Activated CD8-positive, alpha-beta T cell treated with anti-CD3 and anti-CD28 coated beads, Interleukin-2, amount 10 ng/mL, durations not matched to agents 7 days and 5 days (primary cell): ENCODE data around the gene TTC34. TPM values are rescaled to one million over a fixed set of nuclear protein-coding genes. Genes with fewer than 3 reads are reported as not detected.

Experiments used
- ATAC-seq: fragments of 150-1000 bp; cut with Tn5 transposase; one replicate; pipeline ENCODE4 v1.10.0; 2021; ENCODE audit warnings: moderate library complexity
- CTCF ChIA-PET: fragments of 350-600 bp; sonication (Branson Sonifier 250); formaldehyde crosslinking; loops from one replicate; lab custom pipeline; 2021; ENCODE audit warnings: antibody characterized with exemption; lab: Charles Lee
- POLR2A ChIA-PET: fragments of 350-600 bp; sonication (Branson Sonifier 250); formaldehyde crosslinking; loops from one replicate; lab custom pipeline; 2021; ENCODE audit warnings: antibody characterized with exemption; lab: Charles Lee
- DNase-seq: peaks from one replicate; pipeline ENCODE4 v3.0.0-alpha.2; 2020
- H3K27ac Mint-ChIP-seq: one replicate; pipeline ENCODE4 v1.8.0; 2021; ENCODE audit warnings: mild to moderate bottlenecking, mixed read lengths
- H3K27me3 Mint-ChIP-seq: one replicate; pipeline ENCODE4 v1.8.0; 2021; ENCODE audit warnings: low read depth, mixed read lengths
- H3K36me3 Mint-ChIP-seq: one replicate; pipeline ENCODE4 v1.8.0; 2021; ENCODE audit warnings: low read depth, mixed read lengths
- H3K4me1 Mint-ChIP-seq: one replicate; pipeline ENCODE4 v1.8.0; 2021; ENCODE audit warnings: low read depth, mixed read lengths
- H3K4me3 Mint-ChIP-seq: one replicate; pipeline ENCODE4 v1.8.0; 2021; ENCODE audit warnings: mild to moderate bottlenecking, mixed read lengths
- H3K9me3 Mint-ChIP-seq: one replicate; pipeline ENCODE4 v1.8.0; 2022; ENCODE audit warnings: mixed read lengths; ENCODE audit not compliant: insufficient read depth
- total RNA-seq, 2 experiments: library from RNA; stranded (reverse); gene quantifications; one replicate each; pipeline ENCODE4 v1.2.3, GENCODE V29; 2021

TTC34 gene
- total RNA-seq, 2 experiments from 2014 or later = 0.82 to 0.86 TPM

GRCh38 chr1:2834741-2835564 is 33.5 kb upstream of the TTC34 start:
- ChIA-PET CTCF (no interaction called here), POLR2A (no interaction called here)
- Mint-ChIP-seq H3K27me3 (no peaks in the 10 kb centered on the region), H3K9me3 (no peaks in the 10 kb centered on the region), H3K27ac (no peak overlapping the region), H3K4me3 (no peak overlapping the region), H3K4me1 (peaks cover 6% of the 10 kb centered on the region), H3K36me3 (no peaks in the 10 kb centered on the region)
- DNase-seq (no peak), ATAC-seq (no peak)

- ATAC-seq (no peak), DNase-seq (no peak)
- no peaks in the 10 kb centered on the region for H3K27me3 Mint-ChIP-seq
- CTCF ChIA-PET = no interaction called here
- H3K9me3 Mint-ChIP-seq = no peaks in the 10 kb centered on the region
- POLR2A ChIA-PET = no interaction called here
- no peak overlapping the region for H3K27ac Mint-ChIP-seq
- H3K36me3 Mint-ChIP-seq = no peaks in the 10 kb centered on the region
- no peak overlapping the region for H3K4me3 Mint-ChIP-seq
- H3K4me1 Mint-ChIP-seq = no peaks in the 10 kb centered on the region
Observed at GRCh38 chr1:2834146-2834475, 32.6 kb upstream of the TTC34 start.

- no peak for ATAC-seq
- Mint-ChIP-seq H3K9me3 (no peaks in the 10 kb centered on the region), H3K27ac (no peak overlapping the region), H3K4me1 (no peaks in the 10 kb centered on the region), H3K4me3 (no peak overlapping the region), H3K36me3 (no peaks in the 10 kb centered on the region), H3K27me3 (no peaks in the 10 kb centered on the region)
- no peak for DNase-seq
- CTCF ChIA-PET = no interaction called here
- POLR2A ChIA-PET = no interaction called here
Observed at GRCh38 chr1:2833454-2834145, 32.1 kb upstream of the TTC34 start.

- DNase-seq (no peak), ATAC-seq (no peak)
- ChIA-PET CTCF (no interaction called here), POLR2A (no interaction called here)
- Mint-ChIP-seq H3K9me3 (no peaks in the 10 kb centered on the region), H3K4me3 (no peak overlapping the region), H3K27me3 (no peaks in the 10 kb centered on the region), H3K36me3 (no peaks in the 10 kb centered on the region), H3K4me1 (no peaks in the 10 kb centered on the region), H3K27ac (no peak overlapping the region)
Observed at GRCh38 chr1:2832506-2833453, 31.3 kb upstream of the TTC34 start.

GRCh38 chr1:2831596-2832212 is 30.2 kb upstream of the TTC34 start:
- Mint-ChIP-seq H3K27ac (no peak overlapping the region), H3K36me3 (no peaks in the 10 kb centered on the region), H3K4me1 (no peaks in the 10 kb centered on the region), H3K9me3 (no peaks in the 10 kb centered on the region), H3K27me3 (no peaks in the 10 kb centered on the region), H3K4me3 (no peak overlapping the region)
- POLR2A ChIA-PET = no interaction called here
- CTCF ChIA-PET = no interaction called here
- ATAC-seq (no peak), DNase-seq (no peak)

DNA sequence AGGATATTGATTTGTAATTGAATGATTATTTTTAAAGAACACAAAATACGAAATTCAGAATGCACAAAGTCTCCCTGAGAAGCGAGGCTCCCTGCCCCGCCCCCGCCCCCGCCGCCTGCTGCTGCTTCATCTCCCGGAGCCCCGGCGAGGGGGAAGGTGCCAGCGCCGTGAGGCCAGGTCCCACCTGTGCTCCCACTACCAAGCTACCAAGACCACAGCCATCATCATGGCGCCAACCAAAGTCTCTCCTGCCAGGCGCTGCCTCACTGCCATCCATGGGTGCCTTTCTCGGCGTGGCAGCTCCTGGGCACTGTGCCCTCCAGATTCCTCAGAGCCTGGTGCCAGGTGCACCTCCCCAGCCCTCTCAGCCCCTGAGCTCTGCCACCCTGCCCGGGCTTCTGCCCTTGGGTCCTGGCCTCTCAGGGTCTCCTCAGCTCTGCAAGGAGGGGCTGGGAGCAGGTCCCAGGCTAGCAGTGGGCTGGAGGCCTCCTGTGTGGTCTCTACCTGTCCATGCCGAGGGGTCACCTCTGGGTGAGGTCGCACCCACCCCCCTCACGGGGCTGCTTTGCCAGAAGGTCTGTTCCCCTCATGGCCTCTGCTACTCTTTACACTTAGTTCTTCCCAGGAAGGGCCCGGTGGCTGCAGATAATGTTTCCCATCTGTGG is 29.4 kb upstream of the TTC34 start:
- Mint-ChIP-seq H3K4me1 (no peaks in the 10 kb centered on the region), H3K27ac (no peak overlapping the region), H3K27me3 (no peaks in the 10 kb centered on the region), H3K9me3 (no peaks in the 10 kb centered on the region), H3K36me3 (no peaks in the 10 kb centered on the region), H3K4me3 (no peak overlapping the region)
- no peak for DNase-seq
- ChIA-PET POLR2A (no interaction called here), CTCF (no interaction called here)
- no peak for ATAC-seq

DNA sequence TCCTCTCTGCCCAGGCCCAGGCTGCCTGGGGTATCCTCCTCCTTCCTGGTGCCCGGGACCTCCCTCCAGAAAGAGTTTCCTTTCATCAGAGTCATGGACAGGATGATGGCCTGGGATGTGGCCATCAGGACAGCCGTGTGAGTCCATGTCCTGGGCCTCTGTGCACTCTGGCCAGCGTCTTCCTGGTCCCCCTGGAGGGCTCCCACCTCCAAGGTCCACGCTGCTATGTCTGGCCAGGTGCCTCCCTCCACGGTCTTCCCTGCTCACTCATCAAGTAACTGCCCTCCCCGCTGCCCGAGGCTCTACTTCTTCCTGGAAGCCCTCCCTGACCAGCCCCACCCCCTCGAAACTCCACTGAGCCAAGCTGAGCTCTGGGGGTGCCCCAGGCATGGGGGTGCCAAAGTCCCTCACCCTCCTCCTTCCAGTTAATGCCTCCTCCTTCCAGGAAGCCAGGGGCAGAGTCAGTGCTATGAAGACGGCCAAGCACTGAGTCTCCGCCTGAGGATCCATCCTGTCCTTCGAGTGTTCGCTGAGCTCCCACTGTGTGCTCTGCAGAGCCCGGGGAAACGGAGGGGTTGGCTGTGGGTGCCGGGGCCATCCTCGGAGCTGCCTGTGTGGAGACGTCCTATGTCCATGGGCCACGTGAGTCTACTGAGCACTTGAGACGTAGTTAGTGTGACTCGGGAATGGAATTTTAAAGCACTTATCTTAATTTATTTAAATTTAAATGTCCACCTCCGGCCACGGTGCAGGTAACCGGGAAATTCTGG is 28.5 kb upstream of the TTC34 start:
- ATAC-seq = no peak
- Mint-ChIP-seq H3K4me3 (no peak overlapping the region), H3K36me3 (no peaks in the 10 kb centered on the region), H3K9me3 (no peaks in the 10 kb centered on the region), H3K4me1 (no peaks in the 10 kb centered on the region), H3K27ac (no peak overlapping the region), H3K27me3 (no peaks in the 10 kb centered on the region)
- CTCF ChIA-PET = no interaction called here
- DNase-seq = no peak
- POLR2A ChIA-PET = no interaction called here

DNA sequence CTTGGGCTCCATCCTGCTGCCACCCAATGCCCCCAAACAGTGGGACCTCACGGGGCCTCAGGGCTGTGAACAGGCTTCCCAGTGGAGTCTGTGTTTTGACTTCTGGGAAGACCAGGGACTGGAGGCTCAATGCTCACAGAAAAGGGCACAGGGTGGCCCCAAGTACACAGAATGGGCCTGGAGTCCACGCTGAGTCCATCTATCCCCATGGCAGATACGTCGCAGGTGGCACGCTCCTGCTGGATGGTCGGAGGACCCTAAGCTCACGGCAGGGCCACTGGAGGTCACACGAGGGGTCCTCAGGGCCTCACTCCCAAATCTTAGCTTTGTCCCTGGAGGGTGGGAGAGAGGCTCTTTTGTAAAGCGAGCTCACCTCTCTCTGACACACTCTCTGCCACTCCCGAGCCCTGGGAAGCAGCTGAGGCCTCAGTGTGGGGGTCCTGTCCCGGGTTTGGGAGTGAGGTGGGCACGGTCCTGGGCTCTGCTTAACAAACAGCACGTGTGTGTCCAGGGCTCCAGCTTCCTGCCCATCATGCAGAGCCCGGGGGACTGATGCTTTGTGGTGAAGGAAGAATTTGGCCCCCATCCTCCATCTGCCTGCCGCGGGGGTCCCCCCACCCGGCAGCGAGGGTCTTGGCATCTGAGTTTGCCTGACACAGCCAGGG is 27.2 kb upstream of the TTC34 start:
- CTCF ChIA-PET = no interaction called here
- H3K27ac Mint-ChIP-seq = no peak overlapping the region
- H3K4me3 Mint-ChIP-seq = no peak overlapping the region
- DNase-seq (no peak), ATAC-seq (no peak)
- POLR2A ChIA-PET = no interaction called here
- no peaks in the 10 kb centered on the region for H3K4me1 Mint-ChIP-seq
- H3K9me3 Mint-ChIP-seq = no peaks in the 10 kb centered on the region
- H3K27me3 Mint-ChIP-seq = no peaks in the 10 kb centered on the region
- no peaks in the 10 kb centered on the region for H3K36me3 Mint-ChIP-seq

GRCh38 chr1:2826736-2827292 is 25.3 kb upstream of the TTC34 start:
- ChIA-PET CTCF (no interaction called here), POLR2A (no interaction called here)
- ATAC-seq = no peak
- no peak for DNase-seq
- Mint-ChIP-seq H3K27me3 (no peaks in the 10 kb centered on the region), H3K27ac (no peak overlapping the region), H3K4me1 (no peaks in the 10 kb centered on the region), H3K9me3 (no peaks in the 10 kb centered on the region), H3K4me3 (no peak overlapping the region), H3K36me3 (no peaks in the 10 kb centered on the region)

DNA sequence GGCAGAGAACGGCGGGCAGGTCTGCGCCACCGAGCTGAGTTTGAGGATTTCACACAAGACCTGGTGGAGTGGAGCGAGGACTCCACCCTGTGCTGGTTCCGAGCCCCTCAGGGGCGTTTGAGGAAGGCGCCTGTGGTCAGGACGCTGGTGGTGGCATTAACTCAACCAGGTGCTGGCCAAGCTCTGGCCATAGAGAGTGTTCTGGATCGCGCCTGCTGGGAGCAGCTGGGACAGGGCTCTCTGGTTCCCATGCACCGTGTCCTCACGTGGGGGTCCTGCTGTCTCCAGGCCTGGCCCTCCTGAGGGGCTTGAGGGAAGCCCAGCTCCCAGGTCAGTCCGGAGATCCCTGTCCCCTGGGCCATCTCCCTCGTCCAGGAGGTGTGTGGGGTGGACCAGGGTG is 24.8 kb upstream of the TTC34 start:
- no peak overlapping the region for H3K27ac Mint-ChIP-seq
- ChIA-PET POLR2A (no interaction called here), CTCF (no interaction called here)
- H3K4me3 Mint-ChIP-seq = no peak overlapping the region
- no peaks in the 10 kb centered on the region for H3K36me3 Mint-ChIP-seq
- no peaks in the 10 kb centered on the region for H3K4me1 Mint-ChIP-seq
- DNase-seq = no peak
- no peak for ATAC-seq
- H3K9me3 Mint-ChIP-seq = no peaks in the 10 kb centered on the region
- H3K27me3 Mint-ChIP-seq = no peaks in the 10 kb centered on the region
